ENCODE measurements around the gene ACER3.

DNA sequence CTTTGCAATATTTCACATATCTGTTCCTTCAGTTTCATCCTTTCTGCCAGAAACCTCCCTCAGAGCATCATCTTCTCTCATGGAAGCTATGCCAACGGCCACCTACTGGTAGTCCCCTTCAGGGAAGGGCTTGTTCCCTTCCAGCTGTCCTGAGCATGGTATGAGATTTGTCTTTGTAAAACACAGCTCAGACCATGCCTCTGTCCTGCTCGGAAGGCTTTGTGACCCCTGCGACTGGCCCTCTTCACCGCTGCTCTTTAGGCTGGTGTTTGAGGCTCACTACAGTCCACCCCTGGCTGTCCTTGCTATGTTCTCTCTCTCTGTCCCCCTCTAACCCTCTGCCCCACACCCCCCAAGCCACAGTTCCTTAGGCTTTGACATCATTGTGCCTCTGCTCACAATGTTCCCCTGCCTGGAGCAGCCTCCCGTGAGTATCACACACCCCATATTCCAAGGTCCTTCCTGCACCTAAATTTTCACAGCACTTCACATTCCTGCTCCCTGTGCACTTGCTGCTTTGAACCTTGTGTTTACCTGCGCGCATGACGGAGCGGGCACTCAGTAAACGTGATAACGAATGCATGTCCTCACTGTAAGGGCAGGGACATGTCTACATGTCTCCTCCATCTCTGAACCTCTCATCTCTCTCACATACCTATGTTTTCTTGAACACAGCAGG is 24.0 kb upstream of the ACER3 start:
- TF ChIP-seq, protein P1, sequence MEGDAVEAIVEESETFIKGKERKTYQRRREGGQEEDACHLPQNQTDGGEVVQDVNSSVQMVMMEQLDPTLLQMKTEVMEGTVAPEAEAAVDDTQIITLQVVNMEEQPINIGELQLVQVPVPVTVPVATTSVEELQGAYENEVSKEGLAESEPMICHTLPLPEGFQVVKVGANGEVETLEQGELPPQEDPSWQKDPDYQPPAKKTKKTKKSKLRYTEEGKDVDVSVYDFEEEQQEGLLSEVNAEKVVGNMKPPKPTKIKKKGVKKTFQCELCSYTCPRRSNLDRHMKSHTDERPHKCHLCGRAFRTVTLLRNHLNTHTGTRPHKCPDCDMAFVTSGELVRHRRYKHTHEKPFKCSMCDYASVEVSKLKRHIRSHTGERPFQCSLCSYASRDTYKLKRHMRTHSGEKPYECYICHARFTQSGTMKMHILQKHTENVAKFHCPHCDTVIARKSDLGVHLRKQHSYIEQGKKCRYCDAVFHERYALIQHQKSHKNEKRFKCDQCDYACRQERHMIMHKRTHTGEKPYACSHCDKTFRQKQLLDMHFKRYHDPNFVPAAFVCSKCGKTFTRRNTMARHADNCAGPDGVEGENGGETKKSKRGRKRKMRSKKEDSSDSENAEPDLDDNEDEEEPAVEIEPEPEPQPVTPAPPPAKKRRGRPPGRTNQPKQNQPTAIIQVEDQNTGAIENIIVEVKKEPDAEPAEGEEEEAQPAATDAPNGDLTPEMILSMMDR (IDR thresholded peaks at IDR 0.05) = no peak
- TF ChIP-seq POLR2A (IDR thresholded peaks at IDR 0.05) = no peak

Measured in thyroid gland (tissue), 4 donors.